Trophoblast cell (in vitro differentiated cells and primary cell): ENCODE data around the gene SH3YL1.

Experiments used
- DNase-seq, 2 donors: peaks; one replicate each; pipeline ENCODE4 v3.0.0-alpha.2; 2016
- H2AFZ ChIP-seq: 2 replicates; pipeline ENCODE4 v1.6.1; 2013; ENCODE audit warnings: low read length, moderate library complexity, mild to moderate bottlenecking; ENCODE audit not compliant: insufficient read depth, poor library complexity
- H2AK5ac ChIP-seq: 2 replicates; pipeline ENCODE4 v1.6.1; 2013; ENCODE audit warnings: mild to moderate bottlenecking, low read length
- H2BK120ac ChIP-seq: 2 replicates; pipeline ENCODE4 v1.6.1; 2013; ENCODE audit warnings: low read length, mild to moderate bottlenecking, moderate library complexity; ENCODE audit not compliant: insufficient read depth, poor library complexity
- H2BK12ac ChIP-seq: 2 replicates; pipeline ENCODE4 v1.6.1; 2013; ENCODE audit warnings: mild to moderate bottlenecking, low read length, moderate library complexity
- H2BK5ac ChIP-seq: 2 replicates; pipeline ENCODE4 v1.6.1; 2013; ENCODE audit warnings: low read length, low read depth, moderate library complexity, mild to moderate bottlenecking; ENCODE audit not compliant: poor library complexity
- H3K14ac ChIP-seq: 2 replicates; pipeline ENCODE4 v1.6.1; 2013; ENCODE audit warnings: mild to moderate bottlenecking, low read length
- H3K18ac ChIP-seq: 2 replicates; pipeline ENCODE4 v1.6.1; 2013; ENCODE audit warnings: mild to moderate bottlenecking, low read length
- H3K23ac ChIP-seq: 2 replicates; pipeline ENCODE4 v1.6.1; 2013; ENCODE audit warnings: low read length
- H3K27ac ChIP-seq: 2 replicates; pipeline ENCODE4 v1.5.1; 2013; ENCODE audit warnings: low read depth, mild to moderate bottlenecking, inconsistent platforms, low read length, moderate library complexity
- H3K27me3 ChIP-seq: 2 replicates; pipeline ENCODE4 v1.6.1; 2013; ENCODE audit warnings: inconsistent platforms, mild to moderate bottlenecking, low read length, moderate library complexity; ENCODE audit not compliant: insufficient read depth
- H3K36me3 ChIP-seq, 2 experiments: 1 replicate in 1 of 2; 2 replicates in 1 of 2; pipeline ENCODE4 v1.6.1; 2013; ENCODE audit warnings: low read length in 2 of 2, mild to moderate bottlenecking in 2 of 2, moderate library complexity in 1 of 2; ENCODE audit not compliant: insufficient read depth in 2 of 2, control insufficient read depth in 1 of 2
- H3K4ac ChIP-seq: 2 replicates; pipeline ENCODE4 v1.6.1; 2013; ENCODE audit warnings: low read depth, mild to moderate bottlenecking, low read length, moderate library complexity
- H3K4me1 ChIP-seq, 2 experiments: 1 replicate in 1 of 2; 2 replicates in 1 of 2; pipeline ENCODE4 v1.6.1; 2013; ENCODE audit warnings: low read length in 2 of 2, mild to moderate bottlenecking in 2 of 2, moderate library complexity in 1 of 2; ENCODE audit not compliant: insufficient read depth in 2 of 2, control insufficient read depth in 1 of 2
- H3K4me2 ChIP-seq: 2 replicates; pipeline ENCODE4 v1.6.1; 2013; ENCODE audit warnings: inconsistent platforms, mild to moderate bottlenecking, low read length, moderate library complexity
- H3K4me3 ChIP-seq: 2 replicates; pipeline ENCODE4 v1.5.1; 2013; ENCODE audit warnings: mild to moderate bottlenecking, low read depth, low read length, inconsistent platforms
- H3K79me1 ChIP-seq: one replicate; pipeline ENCODE4 v1.6.1; 2013; ENCODE audit warnings: low read length
- H3K79me2 ChIP-seq: 2 replicates; pipeline ENCODE4 v1.6.1; 2013; ENCODE audit warnings: low read length, mild to moderate bottlenecking; ENCODE audit not compliant: control insufficient read depth, insufficient read depth, poor library complexity
- H3K9ac ChIP-seq: 2 replicates; pipeline ENCODE4 v1.6.1; 2013; ENCODE audit warnings: mild to moderate bottlenecking, low read length
- H3K9me3 ChIP-seq: 2 replicates; pipeline ENCODE4 v1.6.1; 2013; ENCODE audit warnings: low read depth, mild to moderate bottlenecking, control low read depth, inconsistent platforms, low read length; ENCODE audit not compliant: insufficient read depth
- H4K12ac ChIP-seq: 2 replicates; pipeline ENCODE4 v1.6.1; 2013; ENCODE audit warnings: low read depth, mild to moderate bottlenecking, low read length, moderate library complexity
- H4K8ac ChIP-seq: 2 replicates; pipeline ENCODE4 v1.6.1; 2013; ENCODE audit warnings: low read depth, mild to moderate bottlenecking, low read length, moderate library complexity
- H4K91ac ChIP-seq: one replicate; pipeline ENCODE4 v1.6.1; 2013; ENCODE audit warnings: low read depth, mild to moderate bottlenecking, low read length, moderate library complexity
- WGBS: extraction: QIAGEN DNeasy Blood & Tissue Kit; methylation state at CpG from one replicate; pipeline ENCODE4 v1.1.7; 2013; ENCODE audit warnings: missing lambda C conversion rate; ENCODE audit not compliant: insufficient read length, insufficient coverage; ENCODE audit errors: extremely low coverage; 5-methylcytosine and 5-hydroxymethylcytosine counted together

The SH3YL1 gene

DNA sequence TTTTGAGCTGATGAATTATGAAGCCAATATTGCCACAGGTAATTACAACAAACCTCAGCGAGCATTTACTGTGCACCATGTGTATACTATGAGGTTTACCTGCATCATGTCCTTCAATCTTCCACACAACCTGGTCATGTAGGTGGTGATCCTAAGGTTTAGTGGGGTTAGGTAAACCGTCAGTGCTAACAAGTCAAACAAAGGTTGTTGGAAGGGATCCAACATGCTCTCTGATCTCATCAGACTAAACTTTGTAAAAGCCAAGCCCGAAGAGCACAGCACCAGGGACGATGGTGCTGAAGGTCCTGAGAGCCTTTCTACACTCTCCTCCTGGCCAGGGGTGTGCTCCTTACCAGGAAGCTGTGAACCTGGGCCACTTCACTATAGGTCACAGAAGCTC lies 29.4 kb downstream of the SH3YL1 start:
- no peak overlapping the region for H2AK5ac ChIP-seq
- no peak overlapping the region for H3K23ac ChIP-seq
- no peak overlapping the region for H3K4me3 ChIP-seq
- H3K18ac ChIP-seq = no peak overlapping the region
- no peak overlapping the region for H4K8ac ChIP-seq
- H2BK12ac ChIP-seq = no peak overlapping the region
- H2BK5ac ChIP-seq = no peak overlapping the region
- no peak overlapping the region for H3K4ac ChIP-seq
- whole genome bisulfite sequencing = no CpG with 5 or more reads among the region's 4 CpGs
- no peaks in the 10 kb centered on the region for H3K79me1 ChIP-seq
- H3K36me3 ChIP-seq = peaks cover 7% of the 10 kb centered on the region in 2 experiments
- H2AFZ ChIP-seq = no peak overlapping the region
- no peaks in the 10 kb centered on the region for H3K9me3 ChIP-seq
- no peaks in the 10 kb centered on the region for H3K79me2 ChIP-seq
- H3K4me1 ChIP-seq = no peaks in the 10 kb centered on the region
- H3K27me3 ChIP-seq = no peaks in the 10 kb centered on the region
- H4K12ac ChIP-seq = no peak overlapping the region
- no peak overlapping the region for H2BK120ac ChIP-seq
- no peak overlapping the region for H4K91ac ChIP-seq
- no peak overlapping the region for H3K9ac ChIP-seq
- no peak overlapping the region for H3K27ac ChIP-seq
- DNase-seq = no peak
- H3K4me2 ChIP-seq = no peak overlapping the region
- no peak overlapping the region for H3K14ac ChIP-seq

DNA sequence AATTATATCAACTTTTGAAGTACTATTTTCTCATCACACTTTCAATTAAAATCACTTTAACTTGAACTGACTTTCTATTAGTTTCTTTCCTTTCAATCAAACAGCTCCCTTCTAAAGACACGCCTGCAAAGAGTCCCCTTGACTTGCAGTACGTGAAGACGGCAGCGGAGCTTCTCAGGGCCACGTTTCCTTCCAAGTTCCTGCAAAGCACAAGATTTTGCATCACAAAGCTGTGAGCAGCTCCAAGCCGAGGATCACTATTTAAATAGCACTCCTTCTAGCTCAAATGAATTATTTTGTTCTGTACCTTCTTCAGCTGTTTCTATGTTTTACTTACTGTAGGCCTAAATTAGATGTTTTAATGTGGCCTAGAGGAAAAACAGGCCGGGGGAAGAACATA lies 30.8 kb downstream of the SH3YL1 start:
- no peak overlapping the region for H3K9ac ChIP-seq
- no peak overlapping the region for H2BK5ac ChIP-seq
- no peak overlapping the region for H3K4ac ChIP-seq

GRCh38 chr2:231521-232185 lies 32.2 kb downstream of the SH3YL1 start:
- Histone ChIP-seq H2BK120ac (no peak overlapping the region), H3K18ac (no peak overlapping the region), H4K12ac (no peak overlapping the region), H2AFZ (no peak overlapping the region), H3K4me2 (no peak overlapping the region), H3K4ac (no peak overlapping the region), H2BK12ac (no peak overlapping the region), H4K8ac (no peak overlapping the region), H3K9me3 (no peaks in the 10 kb centered on the region), H3K4me1 (no peaks in the 10 kb centered on the region), H3K23ac (no peak overlapping the region), H2AK5ac (no peak overlapping the region), H3K27ac (no peak overlapping the region), H2BK5ac (no peak overlapping the region), H3K9ac (no peak overlapping the region), H3K14ac (no peak overlapping the region), H4K91ac (no peak overlapping the region), H3K27me3 (no peaks in the 10 kb centered on the region), H3K79me1 (no peaks in the 10 kb centered on the region), H3K36me3 (peaks cover 9 to 10% of the 10 kb centered on the region in 2 experiments), H3K79me2 (no peaks in the 10 kb centered on the region), H3K4me3 (no peak overlapping the region)
- no CpG with 5 or more reads among the region's 9 CpGs for WGBS
- no peak for DNase-seq

More for the DNA sequence above, 30.8 kb downstream of the SH3YL1 start:
- Histone ChIP-seq H3K9me3 (no peaks in the 10 kb centered on the region), H2BK12ac (no peak overlapping the region), H3K4me1 (no peaks in the 10 kb centered on the region), H3K79me1 (no peaks in the 10 kb centered on the region), H3K4me2 (no peak overlapping the region), H3K79me2 (no peaks in the 10 kb centered on the region), H2AK5ac (no peak overlapping the region), H3K36me3 (peaks cover 7 to 9% of the 10 kb centered on the region in 2 experiments), H4K12ac (no peak overlapping the region), H2BK120ac (no peak overlapping the region), H3K27me3 (no peaks in the 10 kb centered on the region), H3K27ac (no peak overlapping the region), H2AFZ (no peak overlapping the region), H3K14ac (no peak overlapping the region), H3K18ac (no peak overlapping the region), H3K4me3 (no peak overlapping the region), H3K23ac (no peak overlapping the region), H4K91ac (no peak overlapping the region), H4K8ac (no peak overlapping the region)
- DNase-seq = no peak
- WGBS = no CpG with 5 or more reads among the region's 7 CpGs

GRCh38 chr2:228518-229278 lies 35.1 kb downstream of the SH3YL1 start:
- Histone ChIP-seq H3K18ac (no peak overlapping the region), H3K14ac (no peak overlapping the region), H2BK5ac (no peak overlapping the region), H4K12ac (no peak overlapping the region), H4K91ac (no peak overlapping the region), H4K8ac (no peak overlapping the region), H3K79me2 (no peaks in the 10 kb centered on the region), H3K4me3 (no peak overlapping the region), H3K4ac (no peak overlapping the region), H3K4me2 (no peak overlapping the region), H3K27ac (no peak overlapping the region), H2AK5ac (no peak overlapping the region), H3K27me3 (no peaks in the 10 kb centered on the region), H2BK120ac (no peak overlapping the region), H2BK12ac (no peak overlapping the region), H3K36me3 (peaks cover 11 to 17% of the 10 kb centered on the region in 2 experiments), H3K9ac (no peak overlapping the region), H2AFZ (no peak overlapping the region), H3K79me1 (no peaks in the 10 kb centered on the region), H3K23ac (no peak overlapping the region), H3K9me3 (no peaks in the 10 kb centered on the region), H3K4me1 (no peaks in the 10 kb centered on the region)
- no CpG with 5 or more reads among the region's 8 CpGs for whole genome bisulfite sequencing
- no peak for DNase-seq
